ELR (cell line): ENCODE data around the gene PCDHGC4.
A peak's percentile ranks its signal among the peaks of the same experiment; 100 is the strongest.

Source experiments
- DNase-seq: peaks from one replicate; pipeline ENCODE4 v3.0.0-alpha.2; 2015; ENCODE audit warnings: low read depth

The PCDHGC4 gene

GRCh38 chr5:141529873-141530272 lies 45.0 kb downstream of the PCDHGC4 start:
- no peak for DNase-seq

GRCh38 chr5:141532726-141533125 lies 47.9 kb downstream of the PCDHGC4 start:
- DNase-seq, result peak; percentile 60

GRCh38 chr5:141533897-141534296 lies 49.1 kb downstream of the PCDHGC4 start:
- peak; percentile 49 for DNase-seq

GRCh38 chr5:141534492-141535213 lies 49.8 kb downstream of the PCDHGC4 start:
- DNase-seq, result no peak
